ENCODE data around the gene H1-8. TPM values are rescaled to one million over a fixed set of nuclear protein-coding genes. Genes with fewer than 3 reads are reported as not detected.

The H1-8 gene
- polyA plus RNA-seq, 4 donors, result not detected

DNA sequence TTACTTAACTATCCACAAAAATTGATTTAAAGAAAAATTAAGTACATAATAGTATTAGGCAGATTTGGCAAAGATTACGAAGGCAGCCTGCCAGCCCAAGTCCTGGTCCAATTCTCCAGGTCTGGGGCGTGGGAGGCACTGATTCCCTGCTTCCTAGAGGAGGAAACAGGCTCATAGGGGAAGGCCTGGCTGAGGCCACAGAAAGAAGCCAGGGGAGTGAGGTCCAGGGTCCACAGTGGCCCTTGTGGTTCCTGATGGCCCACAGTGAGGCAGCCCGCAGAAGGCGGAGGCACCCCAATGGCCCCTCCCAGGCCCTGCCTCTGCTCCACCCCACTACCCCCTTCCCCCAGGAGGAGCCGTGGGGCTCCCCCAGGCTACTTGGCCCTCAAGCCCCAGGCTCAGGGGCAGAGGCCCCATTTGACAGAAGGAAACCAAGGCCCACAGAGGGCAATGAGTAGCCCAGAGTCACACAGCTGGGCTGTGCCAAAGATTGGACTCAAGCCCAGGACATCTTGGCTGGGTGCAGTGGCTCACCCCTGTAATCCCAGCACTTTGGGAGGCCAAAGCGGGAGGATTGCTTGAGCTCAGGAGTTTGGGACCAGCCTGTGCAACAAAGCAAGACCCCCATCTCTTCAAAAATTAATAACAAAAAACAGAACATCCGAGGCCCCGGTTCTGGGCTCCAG, 21.0 kb downstream of the H1-8 start:
- DNase-seq, result peak in 1 of 2 donors; percentile 33
- H3K27ac ChIP-seq (ENCODE audit: low read depth in 1 of 3, low read length in 2 of 3), result no peak overlapping the region
- H3K4me1 ChIP-seq (ENCODE audit: control insufficient read depth in 3 of 3, insufficient read depth in 2 of 3, low read depth in 1 of 3, low read length in 2 of 3), result peaks cover 0 to 20% (median 0%) of the 10 kb centered on the region in 3 donors
- no peak for FAIRE-seq
- peaks cover 0 to 60% (median 0%) of the 10 kb centered on the region in 3 donors for H3K36me3 ChIP-seq (ENCODE audit: control insufficient read depth in 3 of 3, insufficient read depth in 2 of 3, low read depth in 1 of 3, low read length in 3 of 3)
- 69 to 86% (median 82%) methylated on average over 8 of the region's 8 CpGs for WGBS, 3 donors
- H3K9me3 ChIP-seq (ENCODE audit: control insufficient read depth in 2 of 2, insufficient read depth in 1 of 2, low read depth in 1 of 2, low read length in 1 of 2), result no peaks in the 10 kb centered on the region
- H3K4me3 ChIP-seq (ENCODE audit: low read depth in 1 of 3, low read length in 3 of 3), result no peak overlapping the region
- no peaks in the 10 kb centered on the region for H3K27me3 ChIP-seq (ENCODE audit: control insufficient read depth in 3 of 3, insufficient read depth in 3 of 3, low read length in 3 of 3)

DNA sequence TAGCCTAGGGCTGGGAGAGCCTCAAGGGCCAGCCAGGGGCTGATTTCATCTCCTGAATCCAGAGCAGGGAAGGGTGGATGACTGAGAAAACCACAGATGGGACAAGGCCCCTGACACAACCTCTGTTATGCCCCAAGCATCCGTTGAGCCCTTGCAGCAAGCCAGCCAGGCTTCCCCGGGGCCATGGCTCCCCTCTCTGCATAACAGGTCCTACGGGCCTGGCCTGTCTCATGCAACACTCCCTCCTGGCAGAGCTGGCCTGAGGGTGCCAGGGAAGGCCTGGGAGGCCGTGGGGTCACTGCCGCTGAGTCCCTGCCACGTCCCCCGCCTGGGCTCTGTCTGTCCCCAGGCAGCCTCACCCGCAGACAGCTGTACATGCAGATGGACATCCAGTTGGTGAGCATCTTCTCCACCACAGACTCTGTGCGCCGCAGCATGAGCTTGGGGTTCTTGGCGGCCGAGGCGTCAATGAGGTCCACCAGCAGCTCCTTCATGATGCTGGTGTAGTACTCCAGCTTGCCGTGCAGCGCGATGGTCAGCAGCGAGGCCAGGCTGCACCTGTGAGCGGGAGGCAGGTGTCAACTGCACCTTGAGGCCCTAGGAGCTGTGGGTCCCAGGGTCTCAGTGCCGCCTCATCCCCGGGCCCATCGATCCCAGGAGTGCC, 22.1 kb downstream of the H1-8 start:
- no peaks in the 10 kb centered on the region for H3K27me3 ChIP-seq (ENCODE audit: control insufficient read depth in 3 of 3, insufficient read depth in 3 of 3, low read length in 3 of 3)
- peaks cover 0 to 56% (median 0%) of the 10 kb centered on the region in 3 donors for H3K36me3 ChIP-seq (ENCODE audit: control insufficient read depth in 3 of 3, insufficient read depth in 2 of 3, low read depth in 1 of 3, low read length in 3 of 3)
- peaks cover 0 to 18% (median 0%) of the 10 kb centered on the region in 3 donors for H3K4me1 ChIP-seq (ENCODE audit: control insufficient read depth in 3 of 3, insufficient read depth in 2 of 3, low read depth in 1 of 3, low read length in 2 of 3)
- no peak for FAIRE-seq
- WGBS, 3 donors, result 90 to 92% (median 91%) methylated on average over 21 of the region's 21 CpGs
- DNase-seq, result no peak
- no peak overlapping the region for H3K4me3 ChIP-seq (ENCODE audit: low read depth in 1 of 3, low read length in 3 of 3)
- H3K9me3 ChIP-seq (ENCODE audit: control insufficient read depth in 2 of 2, insufficient read depth in 1 of 2, low read depth in 1 of 2, low read length in 1 of 2), result no peaks in the 10 kb centered on the region
- no peak overlapping the region for H3K27ac ChIP-seq (ENCODE audit: low read depth in 1 of 3, low read length in 2 of 3)

DNA sequence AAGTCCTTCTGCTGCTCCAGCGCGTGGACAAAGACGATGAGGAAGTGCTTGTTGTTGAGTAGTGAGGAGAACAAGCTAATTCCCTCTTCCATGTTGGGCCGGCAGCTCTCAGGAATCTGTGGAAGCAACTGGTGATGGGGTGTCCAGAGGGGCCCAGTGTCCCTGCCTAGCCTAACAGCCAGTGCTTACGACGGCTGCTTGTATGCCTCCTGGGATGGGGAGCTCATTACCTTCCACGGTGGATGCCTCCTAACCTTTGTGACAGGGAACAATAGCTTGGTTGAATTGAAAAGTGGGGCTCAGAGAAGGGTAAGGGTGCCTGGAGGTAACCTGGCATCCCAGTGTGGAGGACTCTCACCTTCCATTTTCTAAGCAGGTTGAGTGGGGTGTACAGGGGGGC, 22.9 kb downstream of the H1-8 start:
- DNase-seq (no peak), FAIRE-seq (no peak)
- 91 to 97% (median 92%) methylated on average over 7 of the region's 7 CpGs for WGBS, 3 donors
- H3K27me3 ChIP-seq (ENCODE audit: control insufficient read depth in 3 of 3, insufficient read depth in 3 of 3, low read length in 3 of 3), result no peaks in the 10 kb centered on the region
- no peak overlapping the region for H3K27ac ChIP-seq (ENCODE audit: low read depth in 1 of 3, low read length in 2 of 3)
- H3K4me1 ChIP-seq (ENCODE audit: control insufficient read depth in 3 of 3, insufficient read depth in 2 of 3, low read depth in 1 of 3, low read length in 2 of 3), result peaks cover 0 to 10% (median 0%) of the 10 kb centered on the region in 3 donors
- peaks cover 0 to 59% (median 0%) of the 10 kb centered on the region in 3 donors for H3K36me3 ChIP-seq (ENCODE audit: control insufficient read depth in 3 of 3, insufficient read depth in 2 of 3, low read depth in 1 of 3, low read length in 3 of 3)
- H3K4me3 ChIP-seq (ENCODE audit: low read depth in 1 of 3, low read length in 3 of 3), result no peak overlapping the region
- H3K9me3 ChIP-seq (ENCODE audit: control insufficient read depth in 2 of 2, insufficient read depth in 1 of 2, low read depth in 1 of 2, low read length in 1 of 2), result no peaks in the 10 kb centered on the region

DNA sequence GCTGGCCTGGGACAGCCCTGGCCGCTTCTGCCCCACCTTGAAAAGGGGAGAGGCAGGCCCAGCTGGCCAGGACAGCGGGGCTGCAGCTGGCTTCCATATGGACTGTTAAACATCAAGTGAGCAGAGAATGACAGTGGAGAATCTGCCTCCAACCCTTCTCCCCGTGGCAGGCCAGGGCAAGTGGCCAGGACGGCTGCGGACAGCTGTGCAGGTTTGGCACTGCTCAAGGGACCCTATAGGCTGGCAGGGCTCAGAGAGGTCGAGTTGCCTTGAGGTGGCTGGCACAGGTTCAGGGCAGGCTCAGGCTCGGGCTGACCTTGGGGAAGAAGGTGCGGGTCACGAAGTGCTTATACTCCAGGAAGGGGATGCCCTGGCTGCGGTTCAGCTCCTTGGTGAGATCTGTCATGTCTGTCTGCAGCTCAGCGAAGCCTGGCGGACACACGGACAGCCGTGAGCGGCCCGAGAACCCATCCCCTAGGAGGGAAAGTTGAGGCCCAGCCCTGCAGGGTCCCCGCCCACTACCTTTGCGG, 24.3 kb downstream of the H1-8 start:
- DNase-seq, result no peak
- Histone ChIP-seq H3K27ac (ENCODE audit: low read depth in 1 of 3, low read length in 2 of 3) (no peak overlapping the region), H3K4me1 (ENCODE audit: control insufficient read depth in 3 of 3, insufficient read depth in 2 of 3, low read depth in 1 of 3, low read length in 2 of 3) (peaks cover 0 to 4% (median 0%) of the 10 kb centered on the region in 3 donors), H3K9me3 (ENCODE audit: control insufficient read depth in 2 of 2, insufficient read depth in 1 of 2, low read depth in 1 of 2, low read length in 1 of 2) (no peaks in the 10 kb centered on the region), H3K36me3 (ENCODE audit: control insufficient read depth in 3 of 3, insufficient read depth in 2 of 3, low read depth in 1 of 3, low read length in 3 of 3) (peaks cover 0 to 67% (median 0%) of the 10 kb centered on the region in 3 donors), H3K27me3 (ENCODE audit: control insufficient read depth in 3 of 3, insufficient read depth in 3 of 3, low read length in 3 of 3) (no peaks in the 10 kb centered on the region), H3K4me3 (ENCODE audit: low read depth in 1 of 3, low read length in 3 of 3) (no peak overlapping the region)
- no peak for FAIRE-seq
- 71 to 74% (median 73%) methylated on average over 16 to 18 of the region's 18 CpGs for WGBS, 3 donors

DNA sequence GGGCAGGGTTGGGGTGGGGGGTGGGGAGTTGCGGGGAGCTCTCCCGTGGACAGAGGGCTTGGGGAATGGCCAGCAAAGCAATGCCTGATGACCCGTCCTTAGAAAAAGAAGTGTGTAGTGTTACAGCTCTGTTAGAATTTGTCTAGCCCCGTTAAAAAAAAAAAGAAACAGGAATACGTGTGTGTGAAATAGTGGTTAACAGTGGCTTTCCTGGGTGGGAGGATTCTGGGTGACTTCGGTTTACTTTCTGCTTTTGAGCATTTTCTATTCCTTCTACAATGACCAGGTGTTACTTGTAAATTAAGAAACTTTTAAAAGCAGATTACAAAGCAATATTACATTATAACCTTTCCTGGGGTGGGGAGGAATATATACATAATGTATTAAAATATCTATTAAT, 25.0 kb downstream of the H1-8 start:
- Histone ChIP-seq H3K27me3 (ENCODE audit: control insufficient read depth in 3 of 3, insufficient read depth in 3 of 3, low read length in 3 of 3) (no peaks in the 10 kb centered on the region), H3K4me1 (ENCODE audit: control insufficient read depth in 3 of 3, insufficient read depth in 2 of 3, low read depth in 1 of 3, low read length in 2 of 3) (peaks cover 0 to 4% (median 0%) of the 10 kb centered on the region in 3 donors), H3K27ac (ENCODE audit: low read depth in 1 of 3, low read length in 2 of 3) (no peak overlapping the region), H3K9me3 (ENCODE audit: control insufficient read depth in 2 of 2, insufficient read depth in 1 of 2, low read depth in 1 of 2, low read length in 1 of 2) (no peaks in the 10 kb centered on the region), H3K4me3 (ENCODE audit: low read depth in 1 of 3, low read length in 3 of 3) (no peak overlapping the region), H3K36me3 (ENCODE audit: control insufficient read depth in 3 of 3, insufficient read depth in 2 of 3, low read depth in 1 of 3, low read length in 3 of 3) (peaks cover 0 to 66% (median 0%) of the 10 kb centered on the region in 3 donors)
- WGBS, 3 donors, result 56 to 60% (median 57%) methylated on average over 6 of the region's 6 CpGs
- no peak for DNase-seq
- no peak for FAIRE-seq

DNA sequence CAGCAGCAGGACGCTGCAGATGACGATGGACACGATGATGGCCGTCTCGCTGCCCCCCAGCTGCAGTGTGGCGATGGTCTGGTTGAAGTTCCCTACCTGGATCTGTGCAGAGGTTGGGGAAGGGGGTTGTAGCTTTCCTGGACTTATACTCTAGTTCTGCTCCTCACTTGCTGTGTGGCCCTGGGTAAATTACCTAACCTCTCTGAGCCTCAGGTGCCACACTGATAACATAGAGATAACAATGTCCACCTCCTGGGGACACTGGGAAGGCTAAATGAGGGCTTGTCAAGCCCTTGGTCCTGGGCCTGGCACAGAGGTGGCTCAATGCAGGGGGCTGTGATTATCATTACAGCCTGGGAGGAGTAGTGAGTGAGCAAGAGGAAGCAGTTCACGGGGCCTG, 26.9 kb downstream of the H1-8 start:
- Histone ChIP-seq H3K4me1 (ENCODE audit: control insufficient read depth in 3 of 3, insufficient read depth in 2 of 3, low read depth in 1 of 3, low read length in 2 of 3) (no peaks in the 10 kb centered on the region), H3K27me3 (ENCODE audit: control insufficient read depth in 3 of 3, insufficient read depth in 3 of 3, low read length in 3 of 3) (no peaks in the 10 kb centered on the region), H3K9me3 (ENCODE audit: control insufficient read depth in 2 of 2, insufficient read depth in 1 of 2, low read depth in 1 of 2, low read length in 1 of 2) (no peaks in the 10 kb centered on the region), H3K4me3 (ENCODE audit: low read depth in 1 of 3, low read length in 3 of 3) (no peak overlapping the region), H3K36me3 (ENCODE audit: control insufficient read depth in 3 of 3, insufficient read depth in 2 of 3, low read depth in 1 of 3, low read length in 3 of 3) (peaks cover 0 to 69% (median 0%) of the 10 kb centered on the region in 3 donors), H3K27ac (ENCODE audit: low read depth in 1 of 3, low read length in 2 of 3) (no peak overlapping the region)
- WGBS, 3 donors, result 85 to 91% (median 85%) methylated on average over 7 of the region's 7 CpGs
- DNase-seq, result no peak
- no peak for FAIRE-seq

DNA sequence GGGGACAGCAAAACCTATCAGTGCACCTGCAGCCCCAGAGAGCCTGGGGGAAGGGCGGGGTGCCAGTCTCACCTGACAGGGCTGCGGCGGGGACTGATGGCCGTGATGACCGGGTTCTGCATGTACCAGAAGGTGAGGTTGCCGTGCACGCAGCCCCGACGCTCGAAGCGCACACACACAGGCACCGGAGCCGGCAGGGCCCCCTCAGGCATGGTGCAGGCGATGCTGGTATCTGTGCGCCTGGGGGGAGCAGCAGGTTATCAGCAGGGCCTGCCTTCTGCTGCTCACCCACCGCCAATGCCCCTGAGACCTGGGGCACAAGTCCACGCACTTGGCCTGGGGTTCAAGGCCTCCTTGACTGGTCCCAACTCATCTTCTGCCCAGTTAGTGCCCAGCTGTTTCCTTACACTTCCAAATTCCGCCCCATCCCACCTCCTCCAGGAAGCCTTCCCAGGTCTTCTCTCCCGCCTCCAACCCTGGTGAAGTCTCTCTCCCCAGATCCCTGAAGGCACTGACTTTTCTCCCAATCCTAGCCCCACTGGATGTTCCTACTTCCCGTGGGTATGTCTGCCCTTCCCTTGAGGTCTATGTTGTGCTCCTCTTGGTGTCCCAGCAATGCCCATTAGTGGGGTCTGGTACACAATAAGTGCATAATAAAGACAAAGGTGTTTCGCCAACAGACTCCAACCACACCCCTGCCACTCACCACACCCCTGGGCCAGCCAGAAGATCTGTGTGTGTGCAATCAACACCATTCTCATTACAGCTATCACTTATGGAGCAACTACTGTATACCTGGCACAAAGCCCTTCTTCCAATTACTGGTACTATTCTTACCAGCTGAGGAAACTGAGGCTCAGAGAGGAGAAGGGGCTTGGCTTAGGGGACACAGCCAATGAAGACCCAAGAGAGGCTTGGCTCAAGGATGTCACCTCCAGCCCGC, 28.9 kb downstream of the H1-8 start:
- peaks cover 0 to 65% (median 0%) of the 10 kb centered on the region in 3 donors for H3K36me3 ChIP-seq (ENCODE audit: control insufficient read depth in 3 of 3, insufficient read depth in 2 of 3, low read depth in 1 of 3, low read length in 3 of 3)
- 81 to 91% (median 86%) methylated on average over 21 to 22 of the region's 22 CpGs for WGBS, 3 donors
- no peak for FAIRE-seq

DNA sequence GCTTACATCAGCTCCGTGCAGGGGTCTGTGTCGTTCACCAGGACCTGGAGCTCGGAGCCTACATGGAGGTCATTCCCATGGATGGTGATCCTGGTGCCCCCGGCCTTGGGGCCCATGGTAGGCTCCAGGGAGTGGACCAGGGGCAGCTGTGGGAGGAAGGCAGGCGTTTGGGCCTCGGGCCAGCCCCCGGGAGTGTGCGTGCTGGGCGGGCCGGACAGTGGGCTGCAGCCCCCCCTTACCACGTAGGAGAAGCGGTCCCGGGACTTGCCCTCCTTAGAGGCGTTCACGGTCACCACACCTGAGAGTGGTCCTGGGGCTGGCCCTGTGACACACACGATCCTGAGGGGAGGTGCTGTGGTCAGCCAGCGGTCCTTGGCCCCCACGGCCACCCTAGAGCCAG, 29.6 kb downstream of the H1-8 start:
- 82 to 87% (median 84%) methylated on average over 18 of the region's 18 CpGs for WGBS, 3 donors
- Histone ChIP-seq H3K4me3 (ENCODE audit: low read depth in 1 of 3, low read length in 3 of 3) (no peak overlapping the region), H3K27me3 (ENCODE audit: control insufficient read depth in 3 of 3, insufficient read depth in 3 of 3, low read length in 3 of 3) (no peaks in the 10 kb centered on the region), H3K9me3 (ENCODE audit: control insufficient read depth in 2 of 2, insufficient read depth in 1 of 2, low read depth in 1 of 2, low read length in 1 of 2) (no peaks in the 10 kb centered on the region), H3K36me3 (ENCODE audit: control insufficient read depth in 3 of 3, insufficient read depth in 2 of 3, low read depth in 1 of 3, low read length in 3 of 3) (peaks cover 0 to 61% (median 0%) of the 10 kb centered on the region in 3 donors), H3K27ac (ENCODE audit: low read depth in 1 of 3, low read length in 2 of 3) (no peak overlapping the region), H3K4me1 (ENCODE audit: control insufficient read depth in 3 of 3, insufficient read depth in 2 of 3, low read depth in 1 of 3, low read length in 2 of 3) (peaks cover 0 to 1% (median 0%) of the 10 kb centered on the region in 3 donors)
- FAIRE-seq, result no peak
- DNase-seq, result no peak

More for the DNA sequence above, 28.9 kb downstream of the H1-8 start:
- DNase-seq, result no peak
- H3K27me3 ChIP-seq (ENCODE audit: control insufficient read depth in 3 of 3, insufficient read depth in 3 of 3, low read length in 3 of 3), result no peaks in the 10 kb centered on the region
- no peaks in the 10 kb centered on the region for H3K4me1 ChIP-seq (ENCODE audit: control insufficient read depth in 3 of 3, insufficient read depth in 2 of 3, low read depth in 1 of 3, low read length in 2 of 3)
- no peak overlapping the region for H3K4me3 ChIP-seq (ENCODE audit: low read depth in 1 of 3, low read length in 3 of 3)
- no peak overlapping the region for H3K27ac ChIP-seq (ENCODE audit: low read depth in 1 of 3, low read length in 2 of 3)
- no peaks in the 10 kb centered on the region for H3K9me3 ChIP-seq (ENCODE audit: control insufficient read depth in 2 of 2, insufficient read depth in 1 of 2, low read depth in 1 of 2, low read length in 1 of 2)

Data from small intestine (tissue), 7 donors.